ENCODE data around the gene SMPX. TPM values are rescaled to one million over a fixed set of nuclear protein-coding genes. Genes with fewer than 3 reads are reported as not detected.

SMPX gene
- total RNA-seq, 1 donor from 2014 or later = 223 TPM

Other genes with a start within 250 kb of the SMPX start
- under 0.01 TPM for gene KLHL34, start 99.8 kb downstream of the SMPX start, total RNA-seq
- gene MBTPS2, start 81.5 kb upstream of the SMPX start, total RNA-seq = 13.6 TPM
- 1.6 TPM for gene YY2, start 97.9 kb upstream of the SMPX start, total RNA-seq
- gene SMS, start 182.6 kb upstream of the SMPX start, total RNA-seq = 64.2 TPM

All from skeletal muscle tissue (tissue), 1 donor.